Stomach smooth muscle (tissue), 2 donors: ENCODE results near the gene STEEP1.

Source experiments
- H3K27ac ChIP-seq: one replicate; pipeline ENCODE4 v1.7.0; 2013; ENCODE audit warnings: mild to moderate bottlenecking, low read length, inconsistent platforms
- H3K27me3 ChIP-seq, 2 donors: one replicate each; pipeline ENCODE4 v1.7.0; 2013; ENCODE audit warnings: low read length in 2 of 2; ENCODE audit not compliant: insufficient read depth in 2 of 2, control insufficient read depth in 1 of 2
- H3K36me3 ChIP-seq, 2 donors: one replicate each; pipeline ENCODE4 v1.7.0; 2013; ENCODE audit warnings: low read length in 2 of 2; ENCODE audit not compliant: control insufficient read depth in 2 of 2, insufficient read depth in 2 of 2
- H3K4me1 ChIP-seq: one replicate; pipeline ENCODE4 v1.7.0; 2013; ENCODE audit warnings: low read length; ENCODE audit not compliant: control insufficient read depth, insufficient read depth
- H3K4me3 ChIP-seq, 2 donors: one replicate each; pipeline ENCODE4 v1.7.0; 2013; ENCODE audit warnings: low read length in 2 of 2
- H3K9ac ChIP-seq, 2 donors: one replicate each; pipeline ENCODE4 v1.7.0; 2013; ENCODE audit warnings: low read length in 2 of 2, mild to moderate bottlenecking in 1 of 2
- H3K9me3 ChIP-seq, 2 donors: one replicate each; pipeline ENCODE4 v1.7.0; 2013; ENCODE audit warnings: low read length in 2 of 2; ENCODE audit not compliant: control insufficient read depth in 2 of 2
- donor health status: healthy.
- donor health status: Pancreatic carcinoma.

STEEP1 gene

DNA sequence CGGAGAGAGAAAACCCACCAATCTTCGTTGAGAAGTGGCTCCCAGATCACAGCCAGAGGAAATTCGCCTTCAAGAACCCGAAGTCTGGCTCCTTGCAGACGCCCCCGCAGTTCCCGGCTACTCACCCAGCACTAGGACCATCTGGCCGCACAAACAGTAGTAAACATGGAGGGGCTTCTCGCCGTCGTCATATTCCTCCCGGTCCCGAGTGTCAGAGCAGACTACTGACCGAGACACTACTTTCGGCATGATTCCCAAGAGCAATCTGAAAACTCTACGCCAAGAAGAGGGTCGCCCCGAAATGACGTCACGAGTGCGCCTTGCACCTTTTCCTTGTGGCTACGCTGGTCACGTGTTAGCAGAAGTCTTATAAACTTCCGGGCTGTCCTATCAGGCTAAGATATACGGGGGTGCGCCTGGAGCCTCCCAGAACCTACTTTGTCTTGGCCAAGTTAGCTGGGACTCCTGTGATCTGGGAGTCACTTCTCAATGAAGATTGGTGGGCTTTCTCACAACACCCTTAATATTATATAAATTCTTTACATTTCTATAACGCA, at the start of gene STEEP1:
TSS of gene STEEP1 (minus strand) at position 303 of the 557 bp plus-strand sequence. CDS start at position 249, 54 bp downstream.
- Histone ChIP-seq H3K36me3 (peaks cover 0 to 2% of the 10 kb centered on the region in 2 donors), H3K4me3 (peak within 1 kb of the TSS; percentile 77 to 78), H3K27me3 (no peaks in the 10 kb centered on the region), H3K9ac (peak within 1 kb of the TSS; percentile 65 to 78), H3K9me3 (no peaks in the 10 kb centered on the region), H3K27ac (peak within 1 kb of the TSS; percentile 69), H3K4me1 (peaks cover 3% of the 10 kb centered on the region)

DNA sequence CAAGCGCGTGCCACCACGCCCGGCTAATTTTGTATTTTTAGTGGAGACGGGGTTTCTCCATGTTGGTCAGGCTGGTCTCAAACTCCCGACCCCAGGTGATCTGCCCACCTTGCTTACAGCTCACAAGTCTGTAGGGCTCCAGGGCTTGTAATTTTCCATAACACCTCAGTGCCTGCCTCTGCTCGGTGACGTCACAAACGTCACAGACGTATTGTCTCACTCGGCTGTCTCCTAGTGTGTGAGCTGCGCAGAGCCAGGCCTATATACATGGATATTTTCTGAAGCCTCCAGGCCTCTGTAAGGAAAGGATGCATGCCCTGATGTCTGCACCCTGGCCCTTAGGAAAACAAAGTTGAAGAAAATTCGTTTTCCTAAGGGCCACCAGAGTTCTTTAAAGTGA, 49.6 kb upstream of the STEEP1 start:
- Histone ChIP-seq H3K36me3 (no peaks in the 10 kb centered on the region), H3K27me3 (no peaks in the 10 kb centered on the region), H3K9me3 (no peaks in the 10 kb centered on the region), H3K4me1 (no peaks in the 10 kb centered on the region), H3K9ac (no peak overlapping the region), H3K27ac (no peak overlapping the region), H3K4me3 (no peak overlapping the region)

DNA sequence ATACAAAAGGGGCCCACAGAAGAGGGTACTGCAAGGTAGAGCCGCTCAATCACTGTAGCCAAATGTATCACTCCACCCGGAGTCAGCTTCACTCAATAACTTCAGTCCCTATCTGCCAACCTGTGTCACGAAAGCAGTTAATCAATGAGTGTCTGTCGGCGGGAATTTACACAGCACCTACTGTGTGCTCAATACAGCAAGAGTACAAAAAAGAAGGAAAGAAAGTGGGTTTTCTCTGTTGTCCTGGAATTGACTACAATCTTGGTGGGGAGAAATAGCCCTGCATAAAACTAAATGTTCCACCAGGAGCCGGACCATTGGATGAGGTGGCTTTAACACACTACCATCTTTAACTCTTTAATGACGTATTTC, 41.8 kb upstream of the STEEP1 start:
- H3K4me1 ChIP-seq = no peaks in the 10 kb centered on the region
- peak overlapping the region; percentile 92 for H3K27ac ChIP-seq
- peak overlapping the region; percentile 86 to 90 for H3K9ac ChIP-seq
- no peaks in the 10 kb centered on the region for H3K9me3 ChIP-seq
- no peaks in the 10 kb centered on the region for H3K36me3 ChIP-seq
- H3K4me3 ChIP-seq = peak overlapping the region; percentile 76 to 88
- no peaks in the 10 kb centered on the region for H3K27me3 ChIP-seq

DNA sequence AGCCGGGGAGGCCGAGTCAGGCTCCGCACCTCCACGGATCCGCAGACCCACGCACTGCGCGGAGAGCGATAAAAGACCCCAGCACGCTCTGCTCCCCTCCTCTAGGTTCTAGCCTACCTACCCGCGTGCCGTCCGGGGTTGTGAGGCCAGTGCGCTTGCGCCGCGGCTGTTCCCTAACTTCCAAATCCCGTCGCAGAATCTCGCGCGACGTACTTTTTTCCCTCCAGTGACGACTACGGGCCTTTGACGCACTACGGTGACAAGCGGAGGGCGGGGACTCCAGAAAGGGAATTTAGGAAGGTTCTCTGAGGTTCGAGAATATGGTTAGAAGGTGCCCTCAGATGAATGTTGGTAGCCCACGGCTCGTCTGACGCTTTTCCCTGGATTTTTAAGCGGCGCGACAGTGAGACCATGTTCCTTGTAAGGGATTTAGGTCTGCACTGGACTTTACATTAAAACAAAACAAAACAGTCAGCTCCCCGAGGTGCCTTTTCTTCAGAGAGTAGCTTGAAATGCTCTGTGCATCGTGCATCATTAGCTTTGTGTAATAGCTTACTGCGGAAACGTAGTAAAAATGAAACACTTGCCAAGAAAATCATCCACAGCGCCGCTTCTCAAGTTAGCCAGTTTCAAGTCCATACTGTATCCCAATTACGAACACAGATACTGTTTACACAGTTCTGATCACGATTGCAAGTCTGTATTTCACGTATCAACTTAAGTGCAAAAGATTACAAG, 41.2 kb upstream of the STEEP1 start, which contains the start of gene NKRF:
TSS of gene NKRF (minus strand) at position 145 of the 738 bp plus-strand sequence.
- no peaks in the 10 kb centered on the region for H3K36me3 ChIP-seq
- H3K9ac ChIP-seq = peak within 1 kb of the TSS; percentile 86 to 90
- no peaks in the 10 kb centered on the region for H3K9me3 ChIP-seq
- no peaks in the 10 kb centered on the region for H3K4me1 ChIP-seq
- H3K4me3 ChIP-seq = peak within 1 kb of the TSS; percentile 76 to 88
- H3K27ac ChIP-seq = peak within 1 kb of the TSS; percentile 92
- H3K27me3 ChIP-seq = no peaks in the 10 kb centered on the region

DNA sequence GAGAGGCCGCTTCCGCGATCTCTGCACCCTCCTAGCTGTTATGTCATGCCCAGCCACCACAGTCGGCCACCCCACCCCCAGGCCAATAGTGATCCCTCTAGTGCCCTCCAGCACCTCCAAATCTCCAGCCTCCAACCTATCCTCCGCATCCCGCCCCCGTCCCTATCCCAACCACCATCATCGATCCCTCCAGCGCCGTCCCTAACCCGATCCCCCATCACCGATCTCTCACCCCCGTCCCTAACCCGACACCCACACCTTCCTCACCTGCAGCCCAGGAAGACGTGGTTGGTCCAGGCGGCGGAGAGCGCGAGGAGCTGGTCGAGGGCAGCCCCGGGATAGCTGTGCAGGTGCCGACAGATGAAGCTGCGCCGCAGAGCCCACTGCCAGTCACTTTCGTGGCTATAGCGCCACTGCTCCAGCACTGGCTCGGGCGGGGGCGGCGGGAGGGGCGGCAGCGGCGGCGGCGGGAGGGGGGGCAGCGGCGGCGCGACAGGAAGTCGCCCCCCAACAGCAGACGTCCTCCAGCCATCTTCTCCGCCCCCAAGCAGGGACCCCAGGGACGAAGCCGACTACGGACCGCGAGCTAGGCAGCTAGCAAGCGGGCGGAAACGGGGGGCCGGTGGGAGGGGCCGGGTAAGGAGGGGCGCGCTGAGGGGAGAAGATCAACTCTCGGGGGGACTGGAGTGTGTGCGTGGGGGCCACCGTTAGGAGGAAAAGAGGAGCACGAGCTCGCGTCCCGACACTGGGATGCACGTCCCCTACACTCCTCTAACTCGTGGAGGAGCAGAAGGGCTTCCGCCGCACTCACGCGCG, 40.5 kb upstream of the STEEP1 start:
- H3K4me3 ChIP-seq = peak overlapping the region; percentile 76 to 88
- peak overlapping the region; percentile 86 to 90 for H3K9ac ChIP-seq
- H3K27ac ChIP-seq = peak overlapping the region; percentile 92
- H3K9me3 ChIP-seq = no peaks in the 10 kb centered on the region
- no peaks in the 10 kb centered on the region for H3K27me3 ChIP-seq
- H3K36me3 ChIP-seq = no peaks in the 10 kb centered on the region
- H3K4me1 ChIP-seq = no peaks in the 10 kb centered on the region

DNA sequence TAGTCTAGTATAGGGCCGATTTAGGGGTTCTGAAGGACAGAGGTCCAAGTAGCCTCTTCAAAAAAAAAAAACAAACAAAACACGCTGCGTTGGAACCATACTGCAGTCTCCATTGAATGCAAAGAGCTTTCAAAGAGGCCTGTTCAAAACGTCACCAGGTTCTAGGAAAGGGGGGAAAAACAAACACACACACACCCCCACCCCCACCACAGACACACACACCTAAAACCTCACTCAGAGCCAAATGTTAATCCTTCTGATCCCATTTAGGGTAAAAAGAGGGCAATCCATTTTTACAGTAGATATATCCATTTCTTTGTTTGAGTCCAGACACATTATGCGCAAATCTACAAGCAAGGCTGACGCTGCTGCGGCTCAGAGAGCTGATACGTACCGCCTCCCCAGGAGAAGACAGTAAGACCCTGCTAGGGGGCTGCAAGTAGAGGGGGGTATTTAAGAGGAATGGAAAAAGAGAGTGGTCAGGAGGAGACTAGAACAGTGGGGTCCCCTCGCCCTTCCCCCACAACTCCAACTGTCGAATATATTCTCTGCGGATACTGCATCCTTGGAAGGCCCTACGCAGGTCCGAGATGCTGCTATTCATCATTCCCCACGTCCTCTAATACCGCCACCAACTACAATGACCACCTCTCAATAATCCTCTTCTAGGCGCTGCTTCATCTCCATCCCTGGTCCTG, 39.7 kb upstream of the STEEP1 start:
- H3K27ac ChIP-seq = peak overlapping the region; percentile 37
- H3K4me3 ChIP-seq = peak overlapping the region; percentile 72 to 88
- peak overlapping the region; percentile 61 to 68 for H3K9ac ChIP-seq
- H3K27me3 ChIP-seq = no peaks in the 10 kb centered on the region
- H3K4me1 ChIP-seq = no peaks in the 10 kb centered on the region
- no peaks in the 10 kb centered on the region for H3K36me3 ChIP-seq
- H3K9me3 ChIP-seq = no peaks in the 10 kb centered on the region

DNA sequence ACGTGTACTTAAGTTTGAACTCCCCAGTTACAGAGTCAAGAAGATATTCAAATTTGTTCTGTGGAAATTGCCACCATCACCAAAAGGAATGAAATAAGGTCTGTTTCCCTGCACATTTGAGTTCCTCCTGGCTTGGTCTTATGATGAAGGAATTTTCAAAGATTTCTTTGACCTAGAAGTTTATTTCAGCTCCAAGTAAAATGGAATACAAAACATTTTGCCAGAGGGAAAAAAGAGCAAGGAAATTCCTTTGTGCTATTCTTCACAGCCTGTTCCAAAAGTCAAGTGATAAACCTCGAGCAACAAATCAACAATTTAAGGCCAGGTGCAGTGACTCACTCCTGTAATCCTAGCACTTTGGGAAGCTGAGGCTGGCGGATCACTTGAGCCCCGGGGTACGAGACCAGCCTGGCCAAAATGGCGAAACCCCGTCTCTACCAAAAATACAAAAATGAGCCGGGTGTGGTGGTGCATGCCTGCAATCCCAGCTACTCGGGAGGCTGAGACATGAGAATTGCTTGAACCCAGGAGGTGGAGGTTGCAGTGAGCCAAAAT, 37.6 kb upstream of the STEEP1 start:
- H3K4me1 ChIP-seq = no peaks in the 10 kb centered on the region
- H3K27me3 ChIP-seq = no peaks in the 10 kb centered on the region
- H3K36me3 ChIP-seq = no peaks in the 10 kb centered on the region
- H3K9me3 ChIP-seq = no peaks in the 10 kb centered on the region
- no peak overlapping the region for H3K27ac ChIP-seq
- H3K9ac ChIP-seq = no peak overlapping the region
- H3K4me3 ChIP-seq = no peak overlapping the region

DNA sequence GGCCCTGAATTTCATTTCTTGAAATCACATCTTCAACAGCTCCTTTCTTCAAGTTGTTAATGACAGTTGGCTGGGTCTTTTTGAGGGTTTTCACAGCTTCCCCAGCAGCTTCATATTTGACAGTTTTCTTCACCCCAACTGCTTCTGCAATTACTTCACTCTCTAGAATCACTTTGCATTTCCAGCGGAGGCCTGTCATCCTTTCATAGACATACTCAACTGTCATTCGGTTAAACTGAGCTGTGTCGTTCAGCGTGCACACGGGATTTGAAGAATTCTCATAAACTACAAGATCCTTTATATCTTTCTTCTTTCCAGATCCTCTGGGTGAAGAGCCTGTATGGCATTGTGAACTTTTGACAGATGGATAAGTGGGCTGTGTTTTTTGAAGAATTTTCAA, 24.6 kb upstream of the STEEP1 start:
- Histone ChIP-seq H3K4me1 (no peaks in the 10 kb centered on the region), H3K4me3 (no peak overlapping the region), H3K27ac (no peak overlapping the region), H3K9me3 (no peaks in the 10 kb centered on the region), H3K9ac (no peak overlapping the region), H3K36me3 (peaks cover 3 to 7% of the 10 kb centered on the region in 2 donors), H3K27me3 (no peaks in the 10 kb centered on the region)

DNA sequence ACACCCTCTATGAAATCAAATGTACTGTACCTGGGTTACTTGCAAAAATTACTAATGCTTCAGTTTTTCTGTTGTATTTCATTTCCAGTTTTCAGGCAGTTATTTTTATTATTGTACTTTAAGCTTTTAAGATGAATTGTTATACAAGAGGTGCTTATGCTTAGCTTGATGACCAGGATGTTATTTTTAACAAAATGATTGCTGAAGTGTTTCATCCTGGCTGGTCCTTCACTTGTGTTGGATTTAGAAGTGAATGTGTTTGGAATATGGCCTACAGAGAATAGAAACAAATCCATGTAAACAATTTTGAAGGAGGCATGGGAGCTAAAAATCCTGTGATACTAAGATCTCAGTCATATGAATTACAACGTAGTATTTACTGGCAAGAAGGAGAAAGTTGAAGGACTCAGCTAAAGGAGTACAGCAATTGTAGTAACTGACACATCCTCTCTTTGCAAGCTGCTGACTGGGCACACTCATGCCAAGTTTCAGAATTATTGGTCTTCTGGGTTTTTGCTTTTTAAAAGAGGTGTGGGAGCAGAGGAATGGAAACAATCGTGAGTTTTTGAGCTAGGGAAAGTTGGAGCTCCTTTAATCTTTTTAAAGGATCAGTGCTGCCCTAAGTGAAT, 18.3 kb upstream of the STEEP1 start:
- H3K4me3 ChIP-seq = no peak overlapping the region
- no peak overlapping the region for H3K27ac ChIP-seq
- no peaks in the 10 kb centered on the region for H3K27me3 ChIP-seq
- no peaks in the 10 kb centered on the region for H3K9me3 ChIP-seq
- no peak overlapping the region for H3K9ac ChIP-seq
- no peaks in the 10 kb centered on the region for H3K4me1 ChIP-seq
- H3K36me3 ChIP-seq = no peaks in the 10 kb centered on the region

DNA sequence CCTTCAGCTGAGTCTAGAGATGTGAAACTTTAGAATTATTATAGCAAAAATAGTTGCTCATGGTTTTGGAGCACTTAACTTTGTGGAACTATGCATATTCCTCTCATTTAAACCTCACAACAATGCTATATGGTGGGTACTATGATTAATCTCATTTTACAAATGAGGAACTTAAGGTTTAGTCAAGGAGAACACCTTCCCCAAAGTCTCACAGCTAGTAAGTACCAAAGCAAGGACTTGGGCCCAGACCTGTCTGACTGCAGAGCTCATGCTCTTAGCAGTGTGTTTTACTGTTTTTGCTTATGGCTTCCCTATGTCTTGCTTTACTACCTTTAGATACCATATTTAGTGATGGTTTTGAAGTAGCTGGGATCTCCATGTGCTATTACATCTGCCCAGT, 14.2 kb upstream of the STEEP1 start:
- no peaks in the 10 kb centered on the region for H3K36me3 ChIP-seq
- no peak overlapping the region for H3K9ac ChIP-seq
- H3K27me3 ChIP-seq = peaks cover 0 to 4% of the 10 kb centered on the region in 2 donors
- H3K27ac ChIP-seq = no peak overlapping the region
- no peak overlapping the region for H3K4me3 ChIP-seq
- peaks cover 7% of the 10 kb centered on the region for H3K4me1 ChIP-seq
- H3K9me3 ChIP-seq = no peaks in the 10 kb centered on the region
